ENCODE data around the gene DNAH1. TPM values are rescaled to one million over a fixed set of nuclear protein-coding genes. Genes with fewer than 3 reads are reported as not detected.

Gene DNAH1
- total RNA-seq, 4 donors from 2014 or later = 1.4 to 6.8 (median 2.0) TPM

DNA sequence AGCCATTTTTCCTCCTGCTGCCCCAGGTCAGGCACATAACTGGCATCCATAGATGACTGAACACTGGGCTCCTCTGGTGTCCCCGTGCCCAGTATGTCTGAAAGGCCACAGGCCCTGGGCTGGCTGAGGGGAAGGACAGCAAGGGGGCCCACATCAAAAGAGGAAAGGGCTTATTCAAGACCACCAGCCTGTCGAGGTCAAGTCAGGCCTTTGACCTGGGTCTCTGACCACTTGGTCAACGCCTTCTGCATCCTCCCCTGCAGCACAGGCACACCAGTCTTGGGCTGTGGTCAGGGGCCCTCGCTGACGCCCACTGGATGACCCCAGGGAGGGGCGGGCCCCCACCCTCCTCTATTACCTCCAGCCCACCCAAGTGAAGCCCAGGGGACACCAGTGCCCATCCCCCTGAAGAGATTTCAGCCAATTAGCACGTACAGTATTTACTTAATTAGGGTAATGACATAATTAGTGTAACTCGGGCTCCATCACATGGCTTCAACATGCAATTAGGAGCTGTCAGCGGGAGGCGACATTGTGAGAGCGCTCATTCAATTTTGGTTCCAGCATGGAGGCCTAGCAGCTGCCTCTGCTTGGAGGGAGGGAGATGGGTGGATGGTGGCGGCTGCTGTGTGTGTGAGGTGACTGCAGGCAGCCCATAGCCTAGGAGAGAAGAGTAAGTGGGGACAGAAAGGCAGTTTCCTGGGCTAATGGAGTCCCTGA is 13.5 kb upstream of the DNAH1 start:
- no peaks in the 10 kb centered on the region for H3K4me1 ChIP-seq
- no peak overlapping the region for H3K27ac ChIP-seq
- H3K4me3 ChIP-seq = no peak overlapping the region
- H3K9me3 ChIP-seq = no peaks in the 10 kb centered on the region
- intact Hi-C loops (cut with DNase I; ENCODE audit: low total_unique reads) (no loop called here), in situ Hi-C loops (cut with MboI; ENCODE audit: low sequenced_read_pairs in 4 of 4) (no loop called here)
- TF ChIP-seq POLR2A (IDR thresholded peaks at IDR 0.05) = no peak
- TF ChIP-seq, protein P1, sequence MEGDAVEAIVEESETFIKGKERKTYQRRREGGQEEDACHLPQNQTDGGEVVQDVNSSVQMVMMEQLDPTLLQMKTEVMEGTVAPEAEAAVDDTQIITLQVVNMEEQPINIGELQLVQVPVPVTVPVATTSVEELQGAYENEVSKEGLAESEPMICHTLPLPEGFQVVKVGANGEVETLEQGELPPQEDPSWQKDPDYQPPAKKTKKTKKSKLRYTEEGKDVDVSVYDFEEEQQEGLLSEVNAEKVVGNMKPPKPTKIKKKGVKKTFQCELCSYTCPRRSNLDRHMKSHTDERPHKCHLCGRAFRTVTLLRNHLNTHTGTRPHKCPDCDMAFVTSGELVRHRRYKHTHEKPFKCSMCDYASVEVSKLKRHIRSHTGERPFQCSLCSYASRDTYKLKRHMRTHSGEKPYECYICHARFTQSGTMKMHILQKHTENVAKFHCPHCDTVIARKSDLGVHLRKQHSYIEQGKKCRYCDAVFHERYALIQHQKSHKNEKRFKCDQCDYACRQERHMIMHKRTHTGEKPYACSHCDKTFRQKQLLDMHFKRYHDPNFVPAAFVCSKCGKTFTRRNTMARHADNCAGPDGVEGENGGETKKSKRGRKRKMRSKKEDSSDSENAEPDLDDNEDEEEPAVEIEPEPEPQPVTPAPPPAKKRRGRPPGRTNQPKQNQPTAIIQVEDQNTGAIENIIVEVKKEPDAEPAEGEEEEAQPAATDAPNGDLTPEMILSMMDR (IDR thresholded peaks at IDR 0.05 in 4 of 5, conservative IDR thresholded peaks at IDR 0.05 in 1 of 5) = no peak
- DNase-seq (no peak), ATAC-seq (no peak)
- no peaks in the 10 kb centered on the region for H3K36me3 ChIP-seq
- no peaks in the 10 kb centered on the region for H3K27me3 ChIP-seq

DNA sequence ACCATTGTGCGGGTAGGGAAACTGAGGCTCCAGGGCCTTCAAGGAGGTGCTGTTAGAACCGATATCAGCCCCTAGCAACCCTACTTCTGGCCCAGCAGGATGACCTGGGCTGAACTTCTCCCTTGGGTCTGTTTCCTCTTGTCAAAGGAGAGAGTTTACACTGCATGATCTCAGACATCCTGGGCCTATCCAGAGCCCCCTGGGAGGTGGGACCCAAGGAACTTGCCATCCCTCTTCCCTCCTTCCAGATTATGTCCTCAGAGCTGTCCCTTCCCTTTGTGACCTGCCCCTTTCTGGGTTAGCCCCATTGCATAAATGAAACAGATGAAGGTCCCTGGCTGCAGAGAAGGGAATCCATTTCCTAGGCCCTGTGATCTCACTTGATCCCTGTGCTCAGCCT is 12.3 kb upstream of the DNAH1 start:
- Histone ChIP-seq H3K27ac (no peak overlapping the region), H3K4me3 (no peak overlapping the region), H3K4me1 (no peaks in the 10 kb centered on the region), H3K9me3 (no peaks in the 10 kb centered on the region), H3K36me3 (no peaks in the 10 kb centered on the region), H3K27me3 (no peaks in the 10 kb centered on the region)
- in situ Hi-C loops (cut with MboI; ENCODE audit: low sequenced_read_pairs in 4 of 4) = no loop called here
- TF ChIP-seq, protein P1 (IDR thresholded peaks at IDR 0.05 in 4 of 5, conservative IDR thresholded peaks at IDR 0.05 in 1 of 5) = no peak
- no peak for TF ChIP-seq POLR2A (IDR thresholded peaks at IDR 0.05)
- DNase-seq (no peak), ATAC-seq (no peak)
- intact Hi-C loops (cut with DNase I; ENCODE audit: low total_unique reads) = no loop called here

DNA sequence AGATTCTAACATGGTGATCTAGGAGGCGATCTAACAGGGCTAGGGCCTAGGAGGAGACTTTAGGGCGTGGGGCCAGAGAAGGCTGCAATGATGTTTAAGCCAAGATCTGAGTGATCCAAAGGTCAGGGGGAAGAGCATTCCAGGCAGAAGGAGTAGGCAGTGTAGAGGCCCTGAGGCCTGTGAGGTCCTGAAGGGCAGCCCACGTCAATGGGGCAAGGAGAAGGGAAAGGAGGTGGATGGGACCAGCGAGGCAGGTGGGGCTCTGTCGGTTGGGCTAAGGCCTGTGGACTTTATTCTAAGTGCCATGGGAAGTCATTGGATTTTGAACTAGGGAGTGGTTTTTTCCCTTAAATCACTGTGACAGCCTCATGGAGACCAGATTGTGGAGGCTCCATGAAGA is 10.2 kb upstream of the DNAH1 start:
- H3K27ac ChIP-seq = no peak overlapping the region
- H3K4me3 ChIP-seq = no peak overlapping the region
- H3K9me3 ChIP-seq = no peaks in the 10 kb centered on the region
- intact Hi-C loops (cut with DNase I; ENCODE audit: low total_unique reads) = no loop called here
- ATAC-seq (no peak), DNase-seq (no peak)
- no peaks in the 10 kb centered on the region for H3K4me1 ChIP-seq
- in situ Hi-C loops (cut with MboI; ENCODE audit: low sequenced_read_pairs in 4 of 4) = no loop called here
- TF ChIP-seq, protein P1 (IDR thresholded peaks at IDR 0.05 in 4 of 5, conservative IDR thresholded peaks at IDR 0.05 in 1 of 5) = no peak
- no peak for TF ChIP-seq POLR2A (IDR thresholded peaks at IDR 0.05)
- no peaks in the 10 kb centered on the region for H3K36me3 ChIP-seq
- no peaks in the 10 kb centered on the region for H3K27me3 ChIP-seq

DNA sequence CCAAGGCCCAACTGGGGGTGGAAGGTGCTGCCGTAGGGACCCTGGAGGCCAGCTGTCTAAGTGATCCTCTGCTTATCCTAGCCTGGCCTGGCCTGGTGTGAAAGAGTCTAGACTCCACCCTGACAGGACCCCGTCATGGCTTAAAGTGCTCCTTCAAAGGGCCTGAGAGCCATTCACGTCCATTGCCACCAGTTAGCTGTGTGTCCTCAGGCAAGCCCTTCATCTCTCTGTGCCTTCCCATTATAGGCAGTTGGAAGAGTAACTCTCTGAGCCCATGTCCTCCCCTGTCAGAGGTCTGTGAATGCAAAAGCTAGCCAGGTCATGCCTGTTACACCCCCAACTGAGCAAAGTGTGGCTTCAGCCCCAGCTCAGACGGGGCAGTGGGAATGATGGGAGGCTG is 9.1 kb upstream of the DNAH1 start:
- no peaks in the 10 kb centered on the region for H3K4me1 ChIP-seq
- ATAC-seq (no peak), DNase-seq (no peak)
- H3K4me3 ChIP-seq = no peak overlapping the region
- no peak overlapping the region for H3K27ac ChIP-seq
- no peaks in the 10 kb centered on the region for H3K27me3 ChIP-seq
- H3K9me3 ChIP-seq = no peaks in the 10 kb centered on the region
- no peaks in the 10 kb centered on the region for H3K36me3 ChIP-seq
- TF ChIP-seq, protein P1 (IDR thresholded peaks at IDR 0.05 in 4 of 5, conservative IDR thresholded peaks at IDR 0.05 in 1 of 5) = no peak
- no peak for TF ChIP-seq POLR2A (IDR thresholded peaks at IDR 0.05)
- intact Hi-C loops (cut with DNase I; ENCODE audit: low total_unique reads) (no loop called here), in situ Hi-C loops (cut with MboI; ENCODE audit: low sequenced_read_pairs in 4 of 4) (no loop called here)

DNA sequence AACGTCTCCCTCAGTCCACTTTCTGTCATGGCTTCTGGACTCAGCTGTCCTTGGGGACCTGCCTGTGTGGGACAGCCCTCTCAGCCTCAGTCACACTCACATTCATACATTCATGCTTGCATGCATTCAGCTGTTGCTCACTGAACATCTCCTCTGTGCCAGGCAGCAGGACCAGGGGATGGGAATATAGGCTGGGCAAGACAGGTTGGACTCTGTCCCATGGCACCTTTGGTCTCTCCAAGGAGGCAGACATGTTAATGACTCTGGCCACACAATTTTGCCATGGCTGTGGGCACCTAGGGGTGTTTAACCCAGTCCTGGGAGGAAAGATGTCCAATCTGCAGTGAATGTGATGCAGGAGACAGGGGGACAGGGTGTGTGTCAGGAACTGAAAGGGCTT is 7.8 kb upstream of the DNAH1 start:
- H3K9me3 ChIP-seq = no peaks in the 10 kb centered on the region
- DNase-seq (no peak), ATAC-seq (no peak)
- TF ChIP-seq, protein P1 (IDR thresholded peaks at IDR 0.05 in 4 of 5, conservative IDR thresholded peaks at IDR 0.05 in 1 of 5) = no peak
- no peak for TF ChIP-seq POLR2A (IDR thresholded peaks at IDR 0.05)
- H3K4me1 ChIP-seq = no peaks in the 10 kb centered on the region
- no peaks in the 10 kb centered on the region for H3K27me3 ChIP-seq
- no peaks in the 10 kb centered on the region for H3K36me3 ChIP-seq
- H3K4me3 ChIP-seq = no peak overlapping the region
- in situ Hi-C loops (cut with MboI; ENCODE audit: low sequenced_read_pairs in 4 of 4) (no loop called here), intact Hi-C loops (cut with DNase I; ENCODE audit: low total_unique reads) (no loop called here)
- H3K27ac ChIP-seq = no peak overlapping the region
